ENCODE results near the gene ARRB1. TPM values are rescaled to one million over a fixed set of nuclear protein-coding genes. Genes with fewer than 3 reads are reported as not detected.
A peak's percentile ranks its signal among the peaks of the same experiment; 100 is the strongest.

The ARRB1 gene
- total and polyA plus RNA-seq, 2 of the 13 experiments (the other 11 are each of a cell fraction or from before 2014, with no cell fraction given), result 22.5 to 35.7 TPM

- CTCF ChIA-PET (ENCODE audit: low intra/inter-chr PET ratio, low total read pairs), result no interaction called here
- Histone ChIP-seq H3K79me2 (ENCODE audit: insufficient read depth, low read length) (peaks cover 26% of the 10 kb centered on the region), H3K27ac (ENCODE audit: extremely low read length, insufficient read depth, low read length) (no peak overlapping the region)
Observed at GRCh38 chr11:75319035-75319877, 32.2 kb downstream of the ARRB1 start.

GRCh38 chr11:75317446-75318122 lies 33.9 kb downstream of the ARRB1 start:
- Histone ChIP-seq H3K4me2 (ENCODE audit: low read depth, low read length) (no peak overlapping the region), H3K27ac (ENCODE audit: extremely low read length, insufficient read depth, low read length) (no peak overlapping the region), H3K27me3 (ENCODE audit: control insufficient read depth in 1 of 2, insufficient read depth in 2 of 2, low read length in 2 of 2) (no peaks in the 10 kb centered on the region), H3K79me2 (ENCODE audit: insufficient read depth, low read length) (peaks cover 25% of the 10 kb centered on the region), H3K36me3 (replicated peaks in 1 of 2; ENCODE audit: control insufficient read depth in 1 of 2, insufficient read depth in 2 of 2, low read length in 2 of 2) (peaks cover 0 to 1% of the 10 kb centered on the region in 2 experiments; a peak in 2 of 5 replicates), H3K9ac (ENCODE audit: insufficient read depth, low read depth, low read length) (no peak overlapping the region), H3K4me1 (ENCODE audit: insufficient read depth, low read length) (peaks cover 49% of the 10 kb centered on the region), H4K20me1 (ENCODE audit: insufficient read depth, low read length) (peaks cover 34% of the 10 kb centered on the region; the same call in 1 of the 2 replicates), H3K4me3 (replicated peaks in 1 of 3; ENCODE audit: insufficient read depth in 1 of 3, low read depth in 2 of 3, low read length in 3 of 3) (no peak overlapping the region), H3K9me3 (ENCODE audit: low read length) (no peaks in the 10 kb centered on the region), H2AFZ (ENCODE audit: low read length) (no peak overlapping the region)
- DNase-seq (ENCODE audit: low spot score) (no peak), ATAC-seq (no peak), FAIRE-seq (no peak)
- no TSS peak for BruUV-seq (replicated peaks)
- 97% methylated on average over 9 of the region's 12 CpGs for WGBS (ENCODE audit: low lambda C conversion rate)
- POLR2A ChIA-PET, result no interaction called here
- intact Hi-C loops (cut with micrococcal nuclease; ENCODE audit: unreplicated experiment) (no loop called here), in situ Hi-C loops (cut with HindIII; ENCODE audit: extremely low pct_ligation_motif_present, low pct_unique_long_range_greater_than_20kb) (no loop called here)
- CTCF ChIA-PET (ENCODE audit: low intra/inter-chr PET ratio, low total read pairs), result no interaction called here
- TF ChIP-seq FOXO1 (CRISPR knock-in tag; IDR thresholded peaks at IDR 0.05), result no peak
- TF ChIP-seq NAIF1 (CRISPR knock-in tag; IDR thresholded peaks at IDR 0.05; ENCODE audit: borderline replicate concordance), result no peak
- no peak for TF ChIP-seq RELA (CRISPR knock-in tag; IDR thresholded peaks at IDR 0.05)
- no peak for TF ChIP-seq ZBTB46 (CRISPR knock-in tag; IDR thresholded peaks at IDR 0.05; ENCODE audit: borderline replicate concordance)

More at GRCh38 chr11:75319035-75319877, 32.2 kb downstream of the ARRB1 start:
- in situ Hi-C loops (cut with HindIII; ENCODE audit: extremely low pct_ligation_motif_present, low pct_unique_long_range_greater_than_20kb) (no loop called here), intact Hi-C loops (cut with micrococcal nuclease; ENCODE audit: unreplicated experiment) (no loop called here)
- ATAC-seq, result no peak
- H4K20me1 ChIP-seq (ENCODE audit: insufficient read depth, low read length), result peaks cover 31% of the 10 kb centered on the region; the same call in 1 of the 2 replicates
- H3K36me3 ChIP-seq (replicated peaks in 1 of 2; ENCODE audit: control insufficient read depth in 1 of 2, insufficient read depth in 2 of 2, low read length in 2 of 2), result peaks cover 0 to 5% of the 10 kb centered on the region in 2 experiments; a peak in 2 of 5 replicates
- no peaks in the 10 kb centered on the region for H3K27me3 ChIP-seq (ENCODE audit: control insufficient read depth in 1 of 2, insufficient read depth in 2 of 2, low read length in 2 of 2)
- no peak overlapping the region for H3K9ac ChIP-seq (ENCODE audit: insufficient read depth, low read depth, low read length)
- WGBS (ENCODE audit: low lambda C conversion rate), result 81% methylated on average over 8 of the region's 11 CpGs
- no peak overlapping the region for H3K4me2 ChIP-seq (ENCODE audit: low read depth, low read length)
- BruUV-seq (replicated peaks), result no TSS peak
- POLR2A ChIA-PET, result no interaction called here
- FAIRE-seq, result no peak
- no peak overlapping the region for H3K4me3 ChIP-seq (replicated peaks in 1 of 3; ENCODE audit: insufficient read depth in 1 of 3, low read depth in 2 of 3, low read length in 3 of 3)
- peaks cover 55% of the 10 kb centered on the region for H3K4me1 ChIP-seq (ENCODE audit: insufficient read depth, low read length)
- no peak overlapping the region for H2AFZ ChIP-seq (ENCODE audit: low read length)
- TF ChIP-seq HNRNPL (IDR thresholded peaks at IDR 0.05; ENCODE audit: low read depth, low read length) (0 out of 2 replicates have a peak, but pooled peaks have one; percentile 52), ATF2 (CRISPR knock-in tag; IDR thresholded peaks at IDR 0.05) (no peak)
- H3K9me3 ChIP-seq (ENCODE audit: low read length), result no peaks in the 10 kb centered on the region
- DNase-seq (ENCODE audit: low spot score), result no peak
